NCI-H510A (cell line): ENCODE data around the gene PIWIL1.

ENCODE experiments used
- DNase-seq: peaks from one replicate; lab custom pipeline; 2025; lab: John Stamatoyannopoulos, UW

Gene PIWIL1

DNA sequence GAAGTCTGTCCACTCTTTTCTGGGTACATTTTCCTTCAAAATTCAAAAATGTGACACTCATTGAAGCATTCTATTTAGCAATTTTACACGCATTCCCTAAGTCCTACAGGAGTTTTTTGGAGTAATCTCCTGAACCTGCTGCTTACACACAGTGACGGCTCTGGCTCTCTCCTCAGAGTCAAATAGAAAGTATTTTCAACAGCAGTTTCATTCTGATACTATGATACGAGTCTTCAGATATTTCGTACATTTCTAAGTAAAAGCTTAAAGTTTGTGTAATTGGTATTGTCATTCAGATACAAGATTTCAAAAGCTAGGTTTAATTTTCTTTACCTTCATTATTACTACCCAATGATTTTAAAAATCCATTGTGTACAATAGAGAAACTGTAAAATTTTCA, 36.4 kb downstream of the PIWIL1 start:
- DNase-seq, result no peak

DNA sequence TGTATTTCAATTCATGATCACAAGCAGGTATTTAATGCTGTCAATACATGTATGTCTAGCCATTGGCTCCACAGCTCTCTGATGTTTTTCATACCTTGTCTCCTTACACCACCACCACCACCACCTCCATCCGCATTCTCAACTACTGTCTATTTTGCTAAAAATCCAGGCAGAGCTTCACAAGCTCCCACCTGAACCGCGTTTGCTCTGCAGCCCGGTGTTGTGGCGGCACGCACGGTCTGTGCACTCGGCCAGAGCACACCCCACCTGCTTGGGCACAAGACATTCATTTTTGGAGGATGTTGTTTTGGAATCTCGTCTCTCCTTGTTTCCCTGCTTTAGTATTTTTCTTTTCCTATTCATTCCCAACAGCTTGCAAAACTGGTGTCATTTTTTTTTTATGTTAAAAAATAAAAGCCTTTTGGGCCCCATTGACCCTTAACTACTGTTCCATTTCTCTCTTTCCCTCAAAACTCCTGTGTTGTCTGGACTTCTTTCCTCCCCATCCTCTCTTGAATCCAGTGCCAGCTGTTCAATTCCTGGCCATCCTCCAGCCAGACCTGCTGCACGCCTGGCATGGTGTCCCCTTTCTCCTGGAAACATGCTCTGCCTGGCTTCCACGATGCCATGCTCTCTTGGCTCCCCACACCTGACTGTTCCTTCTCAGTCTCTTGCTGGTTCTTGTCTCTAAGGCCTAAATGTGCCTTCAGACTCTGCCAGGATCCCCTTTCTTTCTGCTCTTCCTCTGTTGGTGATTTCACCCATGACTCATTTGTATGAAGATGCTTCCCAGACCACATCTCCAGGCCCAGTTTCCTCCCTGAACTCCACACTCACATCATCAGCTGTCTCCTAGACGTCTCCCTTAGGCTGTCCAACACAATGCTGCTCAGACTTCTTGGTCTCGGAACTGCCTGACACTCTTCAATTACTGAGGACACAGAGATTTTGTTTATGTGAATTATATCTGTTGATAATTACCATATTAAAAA, 37.9 kb downstream of the PIWIL1 start:
- no peak for DNase-seq

DNA sequence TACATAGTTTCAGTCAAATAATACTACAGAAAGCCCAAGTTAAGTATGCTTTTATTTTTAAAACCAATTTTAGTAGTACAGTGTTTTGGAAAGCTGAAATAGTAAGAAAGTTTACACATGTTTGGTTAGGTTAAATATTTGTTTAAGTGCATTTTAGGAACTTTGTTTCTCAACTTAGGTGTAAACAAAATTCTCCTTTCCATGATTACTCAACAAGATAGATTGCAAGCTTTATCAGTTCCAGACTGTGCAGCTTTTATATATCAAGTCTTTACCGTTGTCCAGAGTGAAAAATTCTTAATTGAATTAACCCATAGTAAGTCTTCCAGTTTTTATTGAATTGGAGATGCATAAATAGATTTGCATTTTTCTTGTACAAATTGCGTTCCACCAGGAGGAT, 45.1 kb downstream of the PIWIL1 start:
- no peak for DNase-seq

DNA sequence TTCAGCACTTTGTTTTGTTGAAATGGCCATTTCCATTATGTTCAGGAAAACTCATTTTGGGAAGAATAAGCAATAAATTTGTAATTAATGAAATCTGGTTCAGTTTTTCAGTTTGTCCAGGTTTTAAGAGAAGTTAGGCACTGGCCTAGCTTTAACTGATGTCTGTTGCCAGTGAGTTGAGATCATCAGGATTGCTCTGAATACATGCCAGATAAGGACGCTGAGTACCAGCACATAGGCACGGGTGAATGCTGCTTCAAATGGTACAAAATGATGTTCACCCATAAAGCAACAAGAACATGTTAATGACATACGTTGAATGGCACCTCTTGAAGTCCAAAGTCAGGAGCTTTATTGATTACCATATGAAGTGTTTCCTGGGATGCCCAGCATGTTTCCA, 46.5 kb downstream of the PIWIL1 start:
- DNase-seq, result no peak

DNA sequence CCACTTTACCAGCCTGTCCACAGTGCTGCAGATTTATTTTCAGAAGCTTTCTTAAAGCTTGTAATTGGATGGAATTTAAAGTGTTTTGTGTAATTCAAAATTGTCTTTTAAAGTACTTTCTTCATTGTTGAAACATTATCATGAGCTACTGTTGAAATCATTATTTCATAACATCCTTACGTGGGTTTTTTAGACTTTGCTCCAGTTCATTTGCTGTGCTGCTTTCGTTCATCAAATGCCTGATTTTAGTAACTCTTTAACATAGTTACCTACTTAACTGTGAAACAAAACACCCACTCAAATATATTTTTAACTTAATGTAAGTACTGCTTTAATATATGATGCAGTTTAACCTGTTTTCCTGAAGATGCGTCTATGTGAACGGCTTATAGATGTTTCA, 47.5 kb downstream of the PIWIL1 start:
- no peak for DNase-seq

DNA sequence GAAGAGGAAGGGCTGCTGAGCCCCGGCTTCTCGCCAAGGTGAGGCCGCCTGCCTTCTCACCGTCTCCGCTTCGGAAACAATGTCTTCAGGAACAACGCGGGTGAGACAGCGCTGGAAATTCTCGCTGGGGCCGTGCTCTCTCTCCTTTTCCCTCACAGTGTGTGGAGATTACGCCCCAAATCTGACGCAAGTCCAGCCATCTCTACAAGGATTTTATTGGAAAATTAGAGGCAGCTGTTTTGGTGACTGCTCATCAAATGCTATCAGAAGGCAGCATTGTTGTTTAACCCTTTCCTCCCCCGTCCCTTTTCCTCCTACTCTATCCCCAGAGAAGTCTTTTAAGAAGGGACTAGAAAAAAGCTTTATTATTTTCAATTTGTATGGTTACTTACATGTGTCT, 53.5 kb downstream of the PIWIL1 start:
- DNase-seq, result no peak

DNA sequence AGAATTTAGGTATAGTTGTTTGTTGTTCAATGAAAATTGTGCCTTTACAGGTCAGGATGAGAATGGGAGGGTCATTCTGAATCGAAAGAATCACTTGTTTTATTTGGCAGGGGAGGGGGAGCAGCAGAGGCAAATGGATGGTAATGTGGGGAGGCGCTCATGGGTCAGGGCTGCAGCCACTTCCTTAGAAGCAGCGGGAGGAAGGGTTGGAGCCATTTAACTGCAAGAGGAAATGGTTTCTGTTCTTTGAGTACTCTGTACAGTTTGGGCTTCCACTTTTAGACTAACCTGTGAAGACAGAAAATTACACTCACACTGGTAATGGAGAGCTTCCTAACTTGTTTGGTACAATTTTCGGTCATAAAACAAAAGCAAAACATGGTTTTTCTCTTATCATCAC, 57.2 kb downstream of the PIWIL1 start:
- no peak for DNase-seq

DNA sequence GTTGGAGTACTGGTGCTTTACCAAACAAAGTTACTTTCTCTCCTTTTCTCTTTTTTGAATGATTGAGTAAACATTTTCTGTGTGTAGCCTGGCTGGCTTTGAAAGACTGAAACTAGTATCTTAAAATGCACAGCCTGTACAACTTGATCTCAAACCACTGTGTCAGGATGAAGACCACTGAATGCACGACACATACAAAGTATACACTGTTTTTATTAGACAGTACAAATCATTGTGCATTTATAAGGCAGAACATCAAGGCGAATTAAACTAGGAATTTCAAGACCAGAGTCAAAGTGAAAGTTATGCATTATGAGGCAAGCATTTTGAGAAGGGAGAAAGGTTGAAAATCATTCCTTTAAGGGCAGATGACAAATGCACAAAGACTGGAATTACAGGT, 59.0 kb downstream of the PIWIL1 start:
- DNase-seq, result no peak

DNA sequence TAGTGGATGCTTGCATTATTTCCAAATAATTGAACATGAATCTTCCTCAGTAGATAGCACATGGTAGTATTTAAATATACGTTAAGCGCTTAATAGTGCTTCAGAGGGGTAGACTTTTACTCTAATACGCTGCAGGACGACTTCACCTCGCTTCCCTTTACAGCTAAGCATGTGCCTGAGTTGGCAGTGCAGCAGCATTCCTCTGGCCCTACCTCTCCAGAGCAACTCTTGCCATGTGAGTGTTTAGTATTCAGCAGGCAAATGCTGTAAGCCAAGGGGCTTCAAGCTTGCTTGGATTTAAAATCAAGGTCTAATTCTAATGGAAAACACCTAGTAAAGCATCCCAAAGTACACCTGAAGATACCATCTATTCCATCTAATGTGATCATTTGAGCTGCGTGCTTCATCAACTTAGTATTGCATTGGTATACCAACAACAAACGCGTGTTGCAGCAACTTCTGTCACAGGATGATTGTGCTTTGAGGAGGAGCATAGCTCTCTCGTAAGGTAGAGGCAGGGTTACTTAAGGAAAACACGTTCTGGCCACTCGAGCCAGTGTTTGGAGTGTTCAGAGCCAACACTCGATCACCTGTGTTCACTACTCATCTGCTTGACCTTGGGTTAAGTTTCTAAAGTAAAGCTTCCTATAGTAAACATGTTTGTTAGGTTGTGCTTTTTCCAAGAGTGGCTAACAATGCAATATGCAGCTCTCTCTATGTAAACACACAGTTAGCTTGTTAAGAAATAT, 60.6 kb downstream of the PIWIL1 start:
- DNase-seq, result peak; percentile 4

DNA sequence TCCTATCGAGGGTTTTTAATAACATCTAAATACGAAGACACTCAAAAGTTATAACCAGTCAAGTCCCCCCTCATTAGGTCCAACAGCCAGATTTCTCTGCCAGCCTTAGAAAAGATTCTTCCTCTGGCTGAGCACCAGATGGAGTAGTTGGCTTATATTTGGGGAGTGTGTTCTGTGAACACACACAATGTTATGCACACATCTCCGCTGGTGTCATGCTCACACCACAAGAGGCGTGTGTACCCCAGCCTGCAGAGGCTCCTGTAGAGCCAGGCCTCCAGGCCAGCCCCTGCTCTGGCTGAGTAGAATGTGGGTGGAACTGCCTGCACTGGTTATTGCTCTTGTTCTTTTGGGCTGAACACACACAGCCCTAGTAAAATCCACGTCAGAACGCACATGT, 64.0 kb downstream of the PIWIL1 start:
- peak; percentile 21 for DNase-seq

DNA sequence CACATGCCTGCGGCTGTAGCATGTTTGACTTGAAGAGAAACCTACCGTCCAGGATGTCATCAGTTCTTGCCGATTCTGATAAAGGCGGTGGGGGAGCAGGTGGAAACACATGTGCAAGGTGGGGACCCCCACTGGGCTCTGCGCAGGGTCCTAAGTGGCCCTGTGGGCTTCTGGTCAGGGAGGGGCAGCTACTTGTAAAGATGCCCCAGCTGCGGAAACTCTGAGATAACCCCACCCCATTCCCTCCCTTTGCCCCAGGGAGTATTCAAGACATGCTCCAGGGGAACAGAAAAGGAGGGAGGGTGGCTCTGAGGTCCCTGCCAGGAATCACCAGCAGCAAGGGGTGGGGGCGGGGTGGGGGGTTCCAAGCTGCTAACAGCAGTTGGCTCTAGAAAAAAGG, 67.6 kb downstream of the PIWIL1 start:
- DNase-seq, result no peak

DNA sequence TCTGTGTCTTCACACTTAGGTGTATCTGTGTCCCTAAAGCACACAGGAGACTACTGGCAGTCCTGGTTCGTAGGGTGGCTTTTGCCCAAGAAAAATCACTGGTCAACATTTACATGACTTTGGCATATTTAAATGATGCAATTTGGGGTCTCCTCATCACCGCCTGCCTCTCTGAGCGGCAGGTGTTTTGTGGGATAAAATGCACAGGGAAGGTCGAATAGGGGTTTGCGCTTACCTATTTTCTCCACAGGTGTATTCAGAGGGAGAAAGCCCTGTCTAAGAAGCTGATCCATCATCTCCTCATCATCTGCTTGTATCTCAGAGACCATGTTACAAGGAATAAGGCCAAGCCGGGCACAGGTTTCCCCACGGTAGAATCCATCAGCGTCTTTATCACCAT, 74.7 kb downstream of the PIWIL1 start:
- DNase-seq, result no peak

DNA sequence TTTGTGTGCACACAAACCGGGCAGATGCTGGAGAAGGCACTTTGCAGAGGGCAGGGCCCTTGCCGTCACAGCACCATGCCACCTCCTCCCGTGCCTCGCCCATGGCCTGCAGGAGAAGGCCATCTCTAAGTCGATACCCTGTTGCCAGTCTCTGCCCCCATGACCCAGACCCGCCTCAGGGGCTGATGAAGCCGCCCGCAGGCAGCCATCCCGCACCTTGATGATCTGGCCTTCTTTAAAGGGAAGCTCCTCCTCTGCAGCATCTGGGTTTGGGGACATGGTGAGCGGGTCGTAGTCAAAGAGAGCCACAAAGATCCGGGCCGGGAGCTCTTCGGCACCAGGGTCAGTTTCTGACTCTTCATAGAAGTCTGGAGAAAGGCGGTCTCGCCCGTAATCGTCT, 76.2 kb downstream of the PIWIL1 start:
- no peak for DNase-seq

DNA sequence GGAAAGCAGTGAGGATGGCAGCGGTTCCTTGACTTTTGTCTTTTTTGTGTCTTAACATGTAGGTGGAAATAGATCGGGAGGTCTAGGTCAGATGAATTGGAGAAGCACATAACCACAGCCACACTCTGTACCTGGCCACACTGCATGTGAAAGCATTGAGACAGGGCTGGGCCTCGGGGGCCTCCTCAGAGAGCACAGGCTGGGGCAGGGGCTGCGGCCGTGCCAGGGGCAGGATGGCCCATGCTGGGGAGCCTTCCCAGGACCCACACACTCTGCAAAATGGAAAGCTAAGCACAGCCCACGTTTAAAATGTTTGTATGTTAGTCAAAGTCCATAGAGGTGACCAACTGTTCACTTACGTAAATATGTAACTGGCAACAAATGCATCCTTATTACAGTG, 76.7 kb downstream of the PIWIL1 start:
- DNase-seq, result no peak

DNA sequence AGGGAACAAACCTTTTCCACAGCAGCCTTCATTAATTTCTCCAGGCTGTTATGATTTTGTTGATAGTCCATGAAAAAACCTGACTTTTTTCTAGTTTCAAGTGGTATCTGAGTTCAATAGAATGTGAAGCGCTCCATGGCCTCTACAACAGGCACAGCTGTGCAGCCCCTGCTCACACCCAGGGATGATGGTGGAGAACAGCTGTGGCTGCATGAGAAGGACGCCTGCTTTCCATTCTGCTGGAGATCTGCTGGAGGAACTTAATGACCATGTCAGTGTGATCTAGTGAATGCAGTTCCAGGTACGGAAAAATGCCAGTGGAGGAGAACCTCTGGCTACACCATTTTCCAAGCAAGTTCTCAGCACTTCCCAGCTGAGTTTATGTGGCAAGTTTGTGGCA, 80.6 kb downstream of the PIWIL1 start:
- DNase-seq, result no peak

DNA sequence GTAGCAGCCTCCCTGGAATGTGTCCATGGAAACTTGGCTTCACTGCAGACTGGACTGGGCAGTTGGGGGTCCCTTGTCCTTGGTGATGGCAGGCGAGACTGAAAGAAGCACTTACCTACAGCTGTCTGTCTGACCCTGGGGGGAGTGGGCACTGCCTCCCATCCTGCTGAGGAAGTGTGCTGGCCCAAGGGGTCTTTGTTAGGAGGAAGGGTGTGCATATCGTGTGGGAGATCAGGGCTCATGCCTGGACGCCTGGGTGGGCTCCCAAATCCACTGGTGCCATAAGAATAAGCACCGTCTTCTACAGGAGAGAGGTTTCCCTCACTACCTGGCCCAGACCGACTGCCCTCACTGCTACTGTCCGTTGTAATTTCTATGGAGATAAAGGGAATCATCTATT, 81.4 kb downstream of the PIWIL1 start:
- no peak for DNase-seq

DNA sequence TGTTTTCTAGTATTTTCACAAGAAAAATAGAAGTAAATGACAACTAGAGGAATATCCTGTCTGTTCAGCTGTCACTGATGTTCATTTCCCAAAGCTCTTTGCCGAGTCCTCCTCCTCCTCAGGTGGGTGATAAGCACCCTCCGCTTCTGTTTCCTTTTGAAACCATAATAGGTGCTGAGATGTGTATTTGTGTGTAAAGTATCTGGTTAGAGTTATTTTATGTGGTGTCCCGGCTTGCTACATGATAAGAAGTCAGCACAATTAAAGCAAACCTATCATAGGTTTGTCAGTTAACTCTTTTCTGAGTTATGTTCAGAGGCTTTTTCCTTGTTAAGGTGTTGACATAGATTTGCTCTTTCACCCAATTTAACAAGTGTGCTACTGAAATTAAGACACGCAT, 82.4 kb downstream of the PIWIL1 start:
- no peak for DNase-seq

DNA sequence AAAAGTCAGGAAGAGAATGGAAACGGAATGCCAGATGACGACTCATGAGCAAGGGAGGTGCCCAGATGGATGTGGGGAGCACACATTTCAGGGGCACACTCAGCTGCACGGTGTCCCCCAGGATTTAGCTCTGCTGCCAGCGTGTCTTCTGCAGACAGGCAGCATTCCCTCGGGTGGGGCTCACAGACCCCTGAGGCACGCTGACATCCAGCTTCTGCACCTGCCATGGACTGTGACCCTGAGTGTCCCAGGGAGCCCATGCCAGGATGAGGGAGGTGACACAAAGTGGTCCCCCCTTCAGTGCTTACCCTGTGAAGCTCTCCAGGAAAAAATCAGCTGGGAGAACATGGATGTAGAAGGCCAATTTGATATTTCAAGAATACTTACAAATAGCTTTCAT, 84.2 kb downstream of the PIWIL1 start:
- no peak for DNase-seq
